Esophagus muscularis mucosa (tissue), 4 donors: ENCODE measurements around the gene NEDD9. TPM values are rescaled to one million over a fixed set of nuclear protein-coding genes. Genes with fewer than 3 reads are reported as not detected.
A peak's percentile ranks its signal among the peaks of the same experiment; 100 is the strongest.

ENCODE experiments used
- DNase-seq: peaks from one replicate; pipeline ENCODE4 v3.0.0-alpha.2; 2017; ENCODE audit errors: extremely low spot score
- H3K27ac ChIP-seq, 4 donors: fragments of 200-600 bp; sonication (generic); replicated peaks in 1 of 4; 1 replicate in 3 of 4; 2 replicates in 1 of 4; pipeline ENCODE4 v1.5.1; 2016 to 2019; ENCODE audit warnings: mild to moderate bottlenecking in 1 of 4
- H3K27me3 ChIP-seq, 4 donors: fragments of 200-600 bp; sonication (generic); one replicate each; pipeline versions ENCODE4 v1.5.1 to v1.6.0; 2016 to 2019
- H3K36me3 ChIP-seq, 4 donors: fragments of 200-600 bp; sonication (generic); one replicate each; pipeline ENCODE4 v1.5.1; 2016 to 2019
- H3K4me1 ChIP-seq, 4 donors: fragments of 200-600 bp; sonication (generic); one replicate each; pipeline ENCODE4 v1.5.1; 2016 to 2019
- H3K4me3 ChIP-seq, 4 donors: fragments of 200-600 bp; sonication (generic); 1 replicate in 2 of 4; 2 replicates in 2 of 4; pipeline ENCODE4 v1.5.1; 2016 to 2019; ENCODE audit warnings: mild to moderate bottlenecking in 4 of 4, moderate library complexity in 1 of 4
- H3K9me3 ChIP-seq, 4 donors: fragments of 200-600 bp; sonication (generic); 1 replicate in 3 of 4; 2 replicates in 1 of 4; pipeline ENCODE4 v1.5.1; 2016 to 2019
- EP300 ChIP-seq: sonication (generic); formaldehyde crosslinking; IDR thresholded peaks from one replicate; pipeline ENCODE4 v1.6.1; 2017; ENCODE audit warnings: antibody characterized with exemption
- POLR2A ChIP-seq: fragments of 450-650 bp; IDR thresholded peaks from one replicate; pipeline ENCODE4 v1.6.1; 2017; ENCODE audit warnings: antibody characterized with exemption, moderate library complexity, mild to moderate bottlenecking, low read depth
- POLR2AphosphoS5 ChIP-seq, 2 donors: sonication (generic); formaldehyde crosslinking; IDR thresholded peaks; one replicate each; pipeline ENCODE4 v1.6.1; 2017; ENCODE audit warnings: antibody characterized with exemption in 2 of 2
- WGBS: methylation state at CpG from one replicate; pipeline ENCODE4 v1.1.5; 2018; 5-methylcytosine and 5-hydroxymethylcytosine counted together
- intact Hi-C: fragments of 100-400 bp; cut with DNase I; formaldehyde crosslinking; loops from one replicate; pipeline ENCODE4 v1.15.1; 2023
- total RNA-seq, 4 donors: library from RNA; depleted of rRNA; stranded (reverse); fragments of >200 nt; gene quantifications; one replicate each; pipeline versions ENCODE4 v1.1.0 to v1.2.1, GENCODE V29; 2016
- TF ChIP-seq, protein P1 (sequence below), 3 experiments: fragments of 200-600 bp in 2 of 3; fragments of 450-650 bp in 1 of 3; sonication (generic) in 2 of 3; IDR thresholded peaks; one replicate each; pipeline ENCODE4 v1.5.1; 2017 to 2019; ENCODE audit warnings: antibody characterized with exemption in 3 of 3, mild to moderate bottlenecking in 2 of 3, moderate library complexity in 1 of 3

Gene NEDD9
- total RNA-seq, 4 donors from 2014 or later = 18.3 to 47.2 (median 32.9) TPM

DNA sequence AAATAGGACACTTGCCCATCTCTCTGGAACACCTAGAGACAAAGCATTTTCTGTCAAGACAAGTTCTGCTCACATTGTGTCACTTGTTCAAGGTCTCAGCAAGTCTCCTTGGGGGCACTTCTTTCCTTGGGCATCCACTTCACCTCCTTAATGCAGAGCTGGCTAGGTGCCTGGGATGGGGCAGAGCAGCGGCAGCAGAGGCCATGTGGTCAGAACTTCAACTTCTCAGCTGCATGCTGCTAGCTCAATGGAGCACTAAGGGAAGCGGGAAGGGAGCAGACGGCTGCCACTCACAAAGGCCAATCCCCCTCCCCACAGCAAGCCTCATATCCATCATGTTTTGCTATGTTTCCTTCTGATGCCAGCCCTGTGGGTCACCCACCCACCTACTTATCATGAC is 31.5 kb downstream of the NEDD9 start:
- Histone ChIP-seq H3K9me3 (no peaks in the 10 kb centered on the region), H3K4me3 (no peak overlapping the region), H3K36me3 (peaks cover 0 to 76% (median 0%) of the 10 kb centered on the region in 4 donors), H3K27me3 (peaks cover 0 to 4% (median 0%) of the 10 kb centered on the region in 4 donors), H3K27ac (no peak overlapping the region), H3K4me1 (peaks cover 23 to 65% (median 33%) of the 10 kb centered on the region in 4 donors)
- no peak for DNase-seq
- TF ChIP-seq EP300 = no peak
- TF ChIP-seq, protein P1, sequence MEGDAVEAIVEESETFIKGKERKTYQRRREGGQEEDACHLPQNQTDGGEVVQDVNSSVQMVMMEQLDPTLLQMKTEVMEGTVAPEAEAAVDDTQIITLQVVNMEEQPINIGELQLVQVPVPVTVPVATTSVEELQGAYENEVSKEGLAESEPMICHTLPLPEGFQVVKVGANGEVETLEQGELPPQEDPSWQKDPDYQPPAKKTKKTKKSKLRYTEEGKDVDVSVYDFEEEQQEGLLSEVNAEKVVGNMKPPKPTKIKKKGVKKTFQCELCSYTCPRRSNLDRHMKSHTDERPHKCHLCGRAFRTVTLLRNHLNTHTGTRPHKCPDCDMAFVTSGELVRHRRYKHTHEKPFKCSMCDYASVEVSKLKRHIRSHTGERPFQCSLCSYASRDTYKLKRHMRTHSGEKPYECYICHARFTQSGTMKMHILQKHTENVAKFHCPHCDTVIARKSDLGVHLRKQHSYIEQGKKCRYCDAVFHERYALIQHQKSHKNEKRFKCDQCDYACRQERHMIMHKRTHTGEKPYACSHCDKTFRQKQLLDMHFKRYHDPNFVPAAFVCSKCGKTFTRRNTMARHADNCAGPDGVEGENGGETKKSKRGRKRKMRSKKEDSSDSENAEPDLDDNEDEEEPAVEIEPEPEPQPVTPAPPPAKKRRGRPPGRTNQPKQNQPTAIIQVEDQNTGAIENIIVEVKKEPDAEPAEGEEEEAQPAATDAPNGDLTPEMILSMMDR (IDR thresholded peaks at IDR 0.05) = no peak
- TF ChIP-seq POLR2AphosphoS5 (IDR thresholded peaks at IDR 0.05) = no peak
- no peak for TF ChIP-seq POLR2A
- WGBS = 57% methylated on average over 3 of the region's 3 CpGs
- intact Hi-C loops = no loop called here

DNA sequence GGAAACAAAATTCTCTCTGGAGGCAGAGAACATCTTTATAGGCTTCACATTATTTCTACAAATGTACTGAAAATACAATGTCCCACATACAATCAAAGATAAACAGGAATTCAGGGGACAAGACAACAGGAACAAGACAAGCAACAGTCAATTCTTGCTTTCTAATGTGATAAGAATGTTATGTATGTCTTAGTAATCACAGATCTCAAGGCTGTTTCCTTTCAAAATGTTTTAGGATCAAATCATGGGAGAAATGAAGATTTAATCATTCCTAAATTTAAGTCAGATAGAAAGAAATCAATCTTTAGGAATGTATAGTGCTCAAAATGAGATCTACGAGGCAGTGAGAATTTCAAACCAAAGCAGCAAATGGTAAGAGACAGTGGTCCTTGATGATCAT is 32.1 kb downstream of the NEDD9 start:
- H3K4me1 ChIP-seq = peaks cover 29 to 65% (median 36%) of the 10 kb centered on the region in 4 donors
- WGBS = 75% methylated on average over 1 of the region's 1 CpG
- no peak overlapping the region for H3K4me3 ChIP-seq
- TF ChIP-seq, protein P1 (IDR thresholded peaks at IDR 0.05) = no peak
- no peak for TF ChIP-seq EP300
- no peak for TF ChIP-seq POLR2AphosphoS5 (IDR thresholded peaks at IDR 0.05)
- no peak for TF ChIP-seq POLR2A
- no peak for DNase-seq
- H3K27ac ChIP-seq = no peak overlapping the region
- intact Hi-C loops = no loop called here
- H3K36me3 ChIP-seq = peaks cover 0 to 72% (median 0%) of the 10 kb centered on the region in 4 donors
- H3K27me3 ChIP-seq = peaks cover 0 to 4% (median 0%) of the 10 kb centered on the region in 4 donors
- H3K9me3 ChIP-seq = no peaks in the 10 kb centered on the region

DNA sequence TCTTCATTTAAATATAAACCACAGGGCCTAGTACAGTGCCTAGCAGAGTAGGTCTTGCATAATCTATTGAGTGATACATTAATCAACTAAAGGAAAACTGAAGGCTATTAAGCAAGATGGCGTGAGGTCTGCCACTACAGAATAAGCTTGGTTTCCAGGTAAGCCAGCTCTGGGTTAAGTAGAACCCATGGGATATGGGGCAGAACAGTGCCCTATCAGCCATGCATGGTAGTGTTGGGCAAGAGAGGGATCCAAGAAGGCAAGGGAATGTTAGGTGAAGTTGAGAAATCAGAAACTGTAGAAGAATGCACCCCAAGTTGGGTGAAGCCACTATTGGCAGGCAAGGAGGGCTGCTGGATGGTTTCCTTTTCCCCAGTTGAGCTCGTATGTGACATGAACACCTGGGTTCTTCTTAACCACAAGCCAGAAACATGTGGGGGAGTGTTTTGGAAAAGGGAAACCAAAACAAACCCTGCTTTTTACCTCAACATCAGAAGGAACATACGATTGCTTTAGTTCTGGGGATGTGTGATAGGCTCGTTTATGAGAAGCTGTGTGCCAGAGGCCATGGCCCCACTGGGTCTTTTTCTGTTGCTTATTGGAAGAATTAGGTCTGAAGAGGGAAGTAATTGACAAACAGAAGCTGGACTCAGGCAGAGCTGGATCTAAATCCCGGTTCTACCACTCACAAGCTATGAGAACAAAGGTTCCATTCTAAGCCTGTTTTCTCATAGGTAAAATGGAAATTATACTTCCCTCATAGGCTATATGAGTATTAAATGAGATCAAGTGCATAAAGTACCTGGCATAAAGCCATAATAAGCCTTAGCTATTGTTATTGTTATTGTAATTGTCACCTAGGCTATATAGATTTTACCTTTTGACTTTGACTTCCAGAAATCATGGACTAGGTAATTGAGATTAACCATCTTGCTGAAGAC is 33.5 kb downstream of the NEDD9 start:
- 85% methylated on average over 5 of the region's 5 CpGs for WGBS
- TF ChIP-seq, protein P1 (IDR thresholded peaks at IDR 0.05) = no peak
- TF ChIP-seq EP300 (no peak), POLR2A (no peak), POLR2AphosphoS5 (IDR thresholded peaks at IDR 0.05) (no peak)
- Histone ChIP-seq H3K27me3 (peaks cover 0 to 4% (median 0%) of the 10 kb centered on the region in 4 donors), H3K27ac (peak overlapping the region in 2 of 4 donors; percentile 6 to 27), H3K4me3 (no peak overlapping the region), H3K9me3 (no peaks in the 10 kb centered on the region), H3K4me1 (peaks cover 36 to 72% (median 45%) of the 10 kb centered on the region in 4 donors), H3K36me3 (peaks cover 0 to 58% (median 0%) of the 10 kb centered on the region in 4 donors)
- DNase-seq = no peak
- intact Hi-C loops = no loop called here

DNA sequence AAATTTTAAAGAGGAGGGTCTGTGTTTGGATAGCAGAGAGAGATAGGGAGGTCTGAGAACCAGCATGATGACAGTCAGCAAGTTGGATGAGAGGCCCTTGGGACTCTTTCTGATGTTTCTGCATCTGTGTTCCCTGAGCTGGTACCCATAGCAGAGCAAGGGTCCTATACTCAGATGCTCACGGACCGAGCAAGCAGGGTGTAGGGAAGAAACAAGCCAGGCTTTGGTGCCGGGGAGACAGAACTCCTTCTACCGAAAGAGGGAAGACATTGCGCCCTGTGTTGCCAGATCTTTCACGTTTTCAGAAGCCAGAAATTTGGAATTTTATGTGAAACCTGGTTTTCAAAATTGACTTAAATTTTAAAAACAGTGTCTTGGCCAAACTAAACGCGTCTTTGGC is 34.6 kb downstream of the NEDD9 start:
- no peak for TF ChIP-seq POLR2AphosphoS5 (IDR thresholded peaks at IDR 0.05)
- TF ChIP-seq, protein P1 (IDR thresholded peaks at IDR 0.05) = no peak
- TF ChIP-seq POLR2A = no peak
- TF ChIP-seq EP300 = no peak
- H3K4me3 ChIP-seq = no peak overlapping the region
- intact Hi-C loops = no loop called here

More for the DNA sequence above, 34.6 kb downstream of the NEDD9 start:
- DNase-seq = no peak
- Histone ChIP-seq H3K27ac (peak overlapping the region in 2 of 4 donors; percentile 13 to 20), H3K9me3 (no peaks in the 10 kb centered on the region), H3K27me3 (peaks cover 0 to 4% (median 0%) of the 10 kb centered on the region in 4 donors), H3K4me1 (peaks cover 28 to 66% (median 40%) of the 10 kb centered on the region in 4 donors), H3K36me3 (peaks cover 5 to 54% (median 7%) of the 10 kb centered on the region in 4 donors)
- 94% methylated on average over 8 of the region's 8 CpGs for WGBS
